ENCODE data around the gene DCUN1D5.

- TF ChIP-seq, protein P1, sequence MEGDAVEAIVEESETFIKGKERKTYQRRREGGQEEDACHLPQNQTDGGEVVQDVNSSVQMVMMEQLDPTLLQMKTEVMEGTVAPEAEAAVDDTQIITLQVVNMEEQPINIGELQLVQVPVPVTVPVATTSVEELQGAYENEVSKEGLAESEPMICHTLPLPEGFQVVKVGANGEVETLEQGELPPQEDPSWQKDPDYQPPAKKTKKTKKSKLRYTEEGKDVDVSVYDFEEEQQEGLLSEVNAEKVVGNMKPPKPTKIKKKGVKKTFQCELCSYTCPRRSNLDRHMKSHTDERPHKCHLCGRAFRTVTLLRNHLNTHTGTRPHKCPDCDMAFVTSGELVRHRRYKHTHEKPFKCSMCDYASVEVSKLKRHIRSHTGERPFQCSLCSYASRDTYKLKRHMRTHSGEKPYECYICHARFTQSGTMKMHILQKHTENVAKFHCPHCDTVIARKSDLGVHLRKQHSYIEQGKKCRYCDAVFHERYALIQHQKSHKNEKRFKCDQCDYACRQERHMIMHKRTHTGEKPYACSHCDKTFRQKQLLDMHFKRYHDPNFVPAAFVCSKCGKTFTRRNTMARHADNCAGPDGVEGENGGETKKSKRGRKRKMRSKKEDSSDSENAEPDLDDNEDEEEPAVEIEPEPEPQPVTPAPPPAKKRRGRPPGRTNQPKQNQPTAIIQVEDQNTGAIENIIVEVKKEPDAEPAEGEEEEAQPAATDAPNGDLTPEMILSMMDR (IDR thresholded peaks at IDR 0.05): no peak
- no peak for TF ChIP-seq POLR2A (IDR thresholded peaks at IDR 0.05)
Measured at GRCh38 chr11:103069367-103069766, 22.6 kb downstream of the DCUN1D5 start.

Data from esophagus squamous epithelium (tissue), 4 donors.